Activated B cell treated with CpG ODN at 0.5 μM for 24 hours (primary cell): ENCODE results near the gene SLC2A8. TPM values are rescaled to one million over a fixed set of nuclear protein-coding genes. Genes with fewer than 3 reads are reported as not detected.
A peak's percentile ranks its signal among the peaks of the same experiment; 100 is the strongest.

ENCODE experiments used
- ATAC-seq: fragments of 200-7000 bp; cut with Tn5 transposase; one replicate; pipeline ENCODE4 v1.10.0; 2021; ENCODE audit warnings: low read depth, mild to moderate bottlenecking, moderate library complexity
- CTCF ChIA-PET: fragments of 350-600 bp; sonication (Branson Sonifier 250); formaldehyde crosslinking; loops from one replicate; lab custom pipeline; 2021; ENCODE audit warnings: antibody characterized with exemption; lab: Charles Lee
- POLR2A ChIA-PET: fragments of 350-600 bp; sonication (Branson Sonifier 250); formaldehyde crosslinking; loops from one replicate; lab custom pipeline; 2021; ENCODE audit warnings: antibody characterized with exemption; lab: Charles Lee
- DNase-seq: peaks from one replicate; pipeline ENCODE4 v3.0.0; 2022
- H3K27ac Mint-ChIP-seq: one replicate; pipeline ENCODE4 v1.8.0; 2020; ENCODE audit warnings: mixed read lengths
- H3K27me3 Mint-ChIP-seq: one replicate; pipeline ENCODE4 v1.8.0; 2021; ENCODE audit warnings: mixed read lengths
- H3K36me3 Mint-ChIP-seq: one replicate; pipeline ENCODE4 v1.8.0; 2021; ENCODE audit warnings: low read depth, mixed read lengths
- H3K4me1 Mint-ChIP-seq: one replicate; pipeline ENCODE4 v1.8.0; 2021; ENCODE audit warnings: mixed read lengths
- H3K4me3 Mint-ChIP-seq: one replicate; pipeline ENCODE4 v1.8.0; 2020; ENCODE audit warnings: mild to moderate bottlenecking, mixed read lengths
- H3K9me3 Mint-ChIP-seq: one replicate; pipeline ENCODE4 v1.8.0; 2020; ENCODE audit warnings: mixed read lengths
- intact Hi-C: fragments of 100-400 bp; cut with micrococcal nuclease; formaldehyde crosslinking; loops from one replicate; pipeline ENCODE4 v1.15.1; 2024
- total RNA-seq: library from RNA; stranded (reverse); gene quantifications from 2 replicates; pipeline ENCODE4 v1.2.3, GENCODE V29; 2022
- TF ChIP-seq, protein P1 (sequence below): fragments of 200-600 bp; IDR thresholded peaks from one replicate; pipeline ENCODE4 v1.8.0; 2022; ENCODE audit warnings: antibody characterized with exemption, mild to moderate bottlenecking

Gene SLC2A8
- total RNA-seq, 1 donor from 2014 or later: 17.1 TPM

DNA sequence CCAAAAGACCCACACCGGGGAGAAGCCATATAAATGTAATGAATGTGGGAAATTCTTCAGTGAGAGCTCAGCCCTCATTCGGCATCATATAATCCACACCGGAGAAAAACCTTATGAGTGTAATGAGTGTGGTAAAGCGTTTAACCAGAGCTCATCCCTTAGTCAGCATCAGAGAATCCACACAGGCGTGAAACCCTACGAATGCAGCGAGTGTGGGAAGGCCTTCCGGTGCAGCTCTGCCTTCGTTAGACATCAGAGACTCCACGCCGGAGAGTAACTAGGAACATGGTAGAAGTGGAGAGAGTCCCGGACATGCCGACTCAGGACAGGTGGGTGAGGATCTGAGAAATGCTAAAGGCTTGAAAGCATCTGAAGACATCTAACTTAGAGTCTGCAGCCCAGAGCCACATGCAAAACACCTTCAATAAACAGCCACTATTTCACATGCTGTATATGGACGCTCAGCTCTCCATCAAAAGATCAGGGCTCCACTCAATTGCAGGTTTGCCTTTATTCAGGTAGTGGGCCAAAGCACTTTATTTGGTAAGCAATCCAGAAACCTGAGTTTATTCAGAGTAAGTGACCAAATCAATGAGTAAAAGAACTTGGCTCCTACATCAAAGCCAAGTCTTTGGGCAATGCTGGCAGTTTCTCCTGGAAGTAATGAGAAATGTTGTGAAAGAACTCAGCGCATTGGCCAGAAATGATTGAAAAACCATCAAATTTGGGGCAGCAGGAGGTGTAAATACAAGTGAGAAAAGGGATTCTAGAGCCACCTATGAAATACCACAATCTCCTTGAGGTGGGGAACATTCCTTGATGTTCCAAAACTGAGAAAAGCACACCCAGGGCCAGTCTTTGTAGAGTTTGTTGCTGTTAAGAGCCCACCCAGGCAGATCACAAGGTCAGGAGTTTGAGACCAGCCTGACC, 48.2 kb downstream of the SLC2A8 start:
- no peak overlapping the region for H3K4me3 Mint-ChIP-seq
- intact Hi-C loops: no loop called here
- no peaks in the 10 kb centered on the region for H3K27me3 Mint-ChIP-seq
- POLR2A ChIA-PET: interaction anchor here (0.8 to 3.0 kb wide), 5 partner anchors 10 to 221 kb away, joined by 4 to 15 read pairs (median 6); partner anchors contain the start of genes SLC2A8 and ZNF79
- no peaks in the 10 kb centered on the region for H3K9me3 Mint-ChIP-seq
- peaks cover 31% of the 10 kb centered on the region for H3K4me1 Mint-ChIP-seq
- peaks cover 84% of the 10 kb centered on the region for H3K36me3 Mint-ChIP-seq
- CTCF ChIA-PET: no interaction called here
- peak overlapping the region; percentile 50 for H3K27ac Mint-ChIP-seq
- ATAC-seq (no peak), DNase-seq (no peak)
- TF ChIP-seq, protein P1, sequence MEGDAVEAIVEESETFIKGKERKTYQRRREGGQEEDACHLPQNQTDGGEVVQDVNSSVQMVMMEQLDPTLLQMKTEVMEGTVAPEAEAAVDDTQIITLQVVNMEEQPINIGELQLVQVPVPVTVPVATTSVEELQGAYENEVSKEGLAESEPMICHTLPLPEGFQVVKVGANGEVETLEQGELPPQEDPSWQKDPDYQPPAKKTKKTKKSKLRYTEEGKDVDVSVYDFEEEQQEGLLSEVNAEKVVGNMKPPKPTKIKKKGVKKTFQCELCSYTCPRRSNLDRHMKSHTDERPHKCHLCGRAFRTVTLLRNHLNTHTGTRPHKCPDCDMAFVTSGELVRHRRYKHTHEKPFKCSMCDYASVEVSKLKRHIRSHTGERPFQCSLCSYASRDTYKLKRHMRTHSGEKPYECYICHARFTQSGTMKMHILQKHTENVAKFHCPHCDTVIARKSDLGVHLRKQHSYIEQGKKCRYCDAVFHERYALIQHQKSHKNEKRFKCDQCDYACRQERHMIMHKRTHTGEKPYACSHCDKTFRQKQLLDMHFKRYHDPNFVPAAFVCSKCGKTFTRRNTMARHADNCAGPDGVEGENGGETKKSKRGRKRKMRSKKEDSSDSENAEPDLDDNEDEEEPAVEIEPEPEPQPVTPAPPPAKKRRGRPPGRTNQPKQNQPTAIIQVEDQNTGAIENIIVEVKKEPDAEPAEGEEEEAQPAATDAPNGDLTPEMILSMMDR: no peak

DNA sequence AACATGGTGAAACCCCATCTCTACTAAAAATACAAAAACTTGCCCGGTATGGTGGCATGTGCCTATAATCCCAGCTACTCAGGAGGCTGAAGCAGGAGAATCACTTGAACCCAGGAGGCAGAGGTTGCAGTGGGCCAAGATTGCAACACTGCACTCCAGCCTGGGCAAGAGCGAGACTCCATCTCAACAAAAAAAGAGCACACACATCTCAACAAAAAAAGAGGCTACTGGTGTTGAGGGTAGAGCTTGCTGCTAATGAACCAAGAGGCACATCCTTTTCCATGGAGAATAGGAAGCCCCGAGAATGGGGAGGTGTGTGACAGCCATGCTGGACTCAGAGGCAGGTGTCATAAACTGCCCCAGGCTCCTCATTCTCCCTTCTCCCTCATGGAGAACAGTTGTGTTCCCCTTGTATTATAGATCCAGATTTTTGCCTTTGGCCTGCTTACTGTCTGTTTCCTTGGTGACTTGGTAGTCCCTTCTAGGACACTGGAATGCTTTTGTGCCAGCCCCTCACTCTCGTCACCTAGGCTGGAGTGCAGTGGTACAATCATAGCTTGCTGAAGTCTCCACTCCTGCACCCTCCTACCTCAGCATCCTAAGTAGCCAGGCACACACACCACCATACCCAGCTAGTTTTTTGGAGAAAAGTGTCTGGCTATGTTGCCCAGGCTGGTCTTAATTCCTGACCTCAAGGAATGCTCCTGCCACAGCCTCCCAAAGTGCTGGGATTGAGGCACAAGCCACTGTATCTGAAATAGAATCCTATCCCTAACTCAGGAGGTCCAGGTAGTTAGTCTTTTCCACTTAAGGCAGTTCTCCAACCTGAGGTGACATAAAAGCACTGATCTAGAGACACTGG, 49.1 kb downstream of the SLC2A8 start:
- H3K27ac Mint-ChIP-seq: peak overlapping the region; percentile 66
- intact Hi-C loops: no loop called here
- H3K9me3 Mint-ChIP-seq: no peaks in the 10 kb centered on the region
- TF ChIP-seq, protein P1: no peak
- H3K4me3 Mint-ChIP-seq: no peak overlapping the region
- no peak for DNase-seq
- CTCF ChIA-PET: no interaction called here
- peaks cover 84% of the 10 kb centered on the region for H3K36me3 Mint-ChIP-seq
- H3K4me1 Mint-ChIP-seq: peaks cover 37% of the 10 kb centered on the region
- ATAC-seq: no peak
- POLR2A ChIA-PET: interaction anchor here (1.7 to 3.0 kb wide), 3 partner anchors 9 to 49 kb away, joined by 6 to 15 read pairs (median 7); partner anchors contain the start of genes SLC2A8 and ZNF79
- no peaks in the 10 kb centered on the region for H3K27me3 Mint-ChIP-seq

DNA sequence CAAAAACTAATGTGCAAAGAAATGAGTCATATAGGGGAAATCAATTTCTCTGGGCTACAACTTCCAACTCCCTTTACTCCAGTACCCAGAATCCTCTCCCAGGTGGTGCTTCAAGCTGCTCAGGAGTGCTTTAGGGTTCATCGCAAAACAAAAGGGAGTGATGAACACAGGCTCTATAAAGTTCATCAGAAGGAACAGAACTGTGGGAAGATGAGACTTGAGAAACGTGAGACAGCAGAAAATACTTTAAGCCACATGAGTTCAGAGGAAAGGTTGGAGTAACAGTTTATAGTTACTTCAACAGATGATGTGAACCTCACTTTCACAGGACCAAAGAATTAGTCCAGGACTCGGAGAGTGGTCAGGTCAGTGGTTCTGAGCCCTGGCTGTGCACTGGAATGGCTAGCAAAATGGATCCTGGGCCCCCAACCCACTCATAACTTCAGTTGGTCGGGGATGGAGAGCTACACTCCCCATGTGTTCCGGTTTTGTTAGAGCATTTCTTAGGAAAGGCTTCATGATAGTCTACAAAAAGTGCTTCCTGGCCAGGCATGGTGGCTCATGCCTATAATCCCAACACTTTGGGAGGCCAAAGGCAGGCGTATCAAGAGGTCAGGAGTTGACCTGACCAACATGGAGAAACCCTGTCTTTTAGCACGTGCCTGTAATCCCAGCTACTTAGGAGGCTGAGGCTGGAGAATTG, 49.9 kb downstream of the SLC2A8 start:
- no peaks in the 10 kb centered on the region for H3K27me3 Mint-ChIP-seq
- CTCF ChIA-PET: no interaction called here

DNA sequence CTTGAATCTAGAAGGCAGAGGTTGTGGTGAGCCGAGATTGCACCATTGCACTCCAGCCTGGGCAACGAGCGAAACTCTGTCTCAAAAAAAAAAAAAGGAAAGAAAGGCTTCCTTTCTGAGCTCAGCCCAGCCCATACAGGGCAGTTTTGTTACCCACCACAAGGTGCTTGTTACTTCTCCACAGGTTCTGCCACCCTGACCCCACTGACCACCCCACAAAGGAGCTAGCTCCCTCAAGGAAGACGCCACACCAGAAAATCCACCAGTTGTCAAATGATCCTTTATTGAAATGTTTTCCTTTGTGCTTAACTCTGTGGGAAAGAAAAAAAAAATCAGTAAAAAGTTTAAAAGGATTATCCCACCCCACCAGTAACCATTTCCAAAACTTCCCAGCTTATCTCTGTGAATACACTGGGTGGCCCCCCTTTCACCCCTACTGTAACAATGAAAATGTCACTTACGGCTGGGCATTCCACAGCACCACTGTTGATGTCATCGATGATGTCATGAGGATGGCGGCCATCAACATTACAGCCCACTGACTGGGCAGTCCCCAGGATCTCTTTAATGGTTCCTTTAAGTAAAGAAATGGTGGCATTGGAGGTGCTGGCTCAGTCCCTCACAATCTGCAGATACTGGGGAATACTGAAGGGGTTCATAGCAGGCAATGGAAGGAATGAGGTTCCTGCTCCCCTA, 50.6 kb downstream of the SLC2A8 start:
- H3K27me3 Mint-ChIP-seq: no peaks in the 10 kb centered on the region
- ChIA-PET CTCF (no interaction called here), POLR2A (interaction anchor here (0.5 to 1.7 kb wide), 4 partner anchors 8 to 357 kb away, joined by 3 to 7 read pairs (median 4); partner anchors contain the start of gene SLC2A8)
- peaks cover 51% of the 10 kb centered on the region for H3K4me1 Mint-ChIP-seq
- H3K27ac Mint-ChIP-seq: peak overlapping the region; percentile 56
- TF ChIP-seq, protein P1: no peak
- ATAC-seq (no peak), DNase-seq (no peak)
- intact Hi-C loops: no loop called here
- H3K9me3 Mint-ChIP-seq: no peaks in the 10 kb centered on the region
- H3K4me3 Mint-ChIP-seq: no peak overlapping the region
- H3K36me3 Mint-ChIP-seq: peaks cover 82% of the 10 kb centered on the region

More for the DNA sequence above, 49.9 kb downstream of the SLC2A8 start:
- Mint-ChIP-seq H3K36me3 (peaks cover 86% of the 10 kb centered on the region), H3K9me3 (no peaks in the 10 kb centered on the region), H3K27ac (peak overlapping the region; percentile 66), H3K4me1 (peaks cover 44% of the 10 kb centered on the region), H3K4me3 (no peak overlapping the region)
- TF ChIP-seq, protein P1: no peak
- POLR2A ChIA-PET: interaction anchor here (0.5 to 1.7 kb wide), 5 partner anchors 7 to 358 kb away, joined by 3 to 7 read pairs (median 4); partner anchors contain the start of genes SLC2A8 and ZNF79
- DNase-seq (no peak), ATAC-seq (no peak)
- intact Hi-C loops: no loop called here
